ENCODE data around the gene RIN3.

Gene RIN3

GRCh38 chr14:92579244-92579936 lies 65.8 kb downstream of the RIN3 start:
- no peak for DNase-seq

- DNase-seq, result no peak
Measured at GRCh38 chr14:92581206-92581605, 67.6 kb downstream of the RIN3 start.

DNA sequence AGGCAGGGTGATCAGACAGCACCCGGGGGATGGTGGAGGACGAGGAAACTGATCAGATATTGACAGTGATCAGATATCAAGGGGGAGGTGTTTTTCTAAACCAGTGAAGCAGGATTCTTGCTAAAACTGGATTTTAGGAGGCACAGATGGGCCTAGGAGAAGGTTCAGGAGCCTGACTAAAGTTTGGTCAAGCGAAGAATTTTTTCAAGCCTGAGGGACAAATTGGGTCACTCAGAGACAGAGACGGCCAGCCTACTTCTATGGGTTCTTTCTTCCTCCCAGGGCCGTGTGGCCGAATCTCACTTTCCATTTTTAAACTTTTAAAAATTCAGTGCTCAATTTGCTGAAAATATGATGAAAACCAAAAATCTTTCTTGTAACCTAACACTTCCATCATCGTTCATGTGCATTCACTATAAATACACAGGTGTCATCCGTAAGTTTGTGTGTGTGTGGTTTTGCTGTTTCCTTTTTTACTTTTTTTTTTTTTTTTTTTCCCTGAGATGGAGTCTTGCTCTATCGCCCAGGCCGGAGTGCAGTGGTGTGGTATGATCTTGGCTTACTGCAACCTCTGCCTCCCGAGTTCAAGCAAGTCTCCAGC lies 68.5 kb downstream of the RIN3 start:
- no peak for DNase-seq

DNA sequence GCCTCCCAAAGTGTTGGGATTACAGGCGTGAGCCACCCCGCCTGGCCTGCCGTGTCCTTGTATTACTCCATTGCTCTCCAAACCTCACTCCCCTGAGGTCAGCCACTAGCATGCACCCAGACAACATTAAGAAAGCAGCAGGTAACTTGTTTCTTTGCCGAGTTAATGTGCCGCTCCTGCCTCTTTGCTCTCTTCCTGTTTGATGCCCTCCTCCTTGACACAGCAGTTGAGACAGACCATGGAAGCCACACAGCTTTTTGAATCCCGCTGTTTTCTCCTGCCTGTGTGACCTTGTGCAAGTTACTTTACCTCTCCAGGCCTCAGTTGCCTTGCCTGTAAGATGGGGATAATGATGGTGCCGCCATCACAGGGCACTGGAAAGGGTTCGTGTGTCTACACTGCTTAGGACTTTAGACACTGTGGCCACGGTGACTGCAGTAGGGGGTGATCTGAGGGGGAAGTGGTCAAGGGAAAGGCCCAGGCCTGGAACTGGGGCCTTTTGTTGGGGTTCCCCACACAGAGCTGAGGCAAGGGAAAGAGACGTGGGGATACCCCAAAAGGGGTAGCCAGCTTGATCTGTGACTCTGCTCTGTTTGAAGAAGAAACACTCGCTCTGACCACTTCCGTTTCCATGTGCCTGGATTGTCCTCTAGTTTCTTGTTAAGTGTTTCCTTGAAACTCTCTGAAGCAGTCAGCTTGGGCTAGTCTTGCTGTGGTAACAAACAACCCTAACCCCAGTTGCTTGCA lies 69.3 kb downstream of the RIN3 start:
- DNase-seq, result no peak

DNA sequence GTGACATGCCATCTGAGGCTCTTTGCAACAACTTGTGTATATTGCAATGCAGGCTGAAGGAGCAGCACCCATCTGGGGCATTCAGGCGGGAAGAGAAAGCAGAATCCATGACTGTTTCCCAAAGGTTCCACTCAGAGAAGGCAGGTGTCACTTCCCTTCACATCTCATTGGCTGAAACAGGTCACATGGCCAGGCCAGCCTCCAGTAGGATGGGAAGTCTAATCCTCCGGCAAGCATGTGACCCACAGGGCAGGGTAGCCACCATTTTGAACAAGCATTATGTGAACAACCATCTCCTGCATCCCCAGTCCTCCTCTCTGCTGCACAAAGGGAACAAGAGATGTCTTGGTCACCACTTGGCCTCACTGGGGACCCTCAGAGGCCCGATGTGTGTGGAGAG lies 70.6 kb downstream of the RIN3 start:
- DNase-seq, result no peak

- DNase-seq, result no peak
Measured at GRCh38 chr14:92584816-92585215, 71.2 kb downstream of the RIN3 start.

GRCh38 chr14:92585981-92586937 lies 72.7 kb downstream of the RIN3 start:
- no peak for DNase-seq

DNA sequence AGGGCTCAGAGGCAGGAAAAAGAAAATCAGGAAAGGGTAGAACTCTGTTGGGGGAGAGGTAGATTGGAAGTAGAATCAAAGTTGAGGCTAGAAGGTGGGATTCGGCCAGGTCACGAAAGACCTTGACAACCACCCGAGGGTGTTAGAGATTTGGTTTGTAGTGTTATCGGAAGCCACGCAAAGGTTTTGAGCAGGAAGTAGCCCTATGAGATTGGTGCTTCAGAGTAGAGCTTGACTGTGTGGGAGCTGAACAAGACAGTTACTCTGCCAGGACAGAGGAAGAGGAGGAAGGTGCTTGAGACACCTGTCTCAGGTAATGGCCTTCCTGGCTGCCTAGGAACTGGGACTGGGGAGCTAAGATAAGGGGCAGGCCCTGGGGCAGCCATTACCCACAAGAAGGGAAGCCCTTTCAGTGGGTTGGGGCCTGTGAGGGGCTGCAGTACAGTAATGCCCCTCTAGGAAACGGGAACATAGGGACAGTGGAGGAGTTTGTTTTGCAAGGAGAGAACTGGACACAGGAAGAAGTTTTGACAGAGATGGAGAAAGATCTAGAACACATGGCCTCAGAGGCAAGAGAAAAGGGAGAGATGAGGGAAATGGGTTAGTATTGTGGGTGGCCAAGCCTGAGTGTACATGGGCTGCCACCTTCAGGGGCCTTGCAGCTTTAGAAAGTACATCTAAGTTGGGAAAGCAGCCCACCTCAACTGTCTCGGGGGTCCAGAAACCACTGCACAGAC lies 73.5 kb downstream of the RIN3 start:
- no peak for DNase-seq

DNA sequence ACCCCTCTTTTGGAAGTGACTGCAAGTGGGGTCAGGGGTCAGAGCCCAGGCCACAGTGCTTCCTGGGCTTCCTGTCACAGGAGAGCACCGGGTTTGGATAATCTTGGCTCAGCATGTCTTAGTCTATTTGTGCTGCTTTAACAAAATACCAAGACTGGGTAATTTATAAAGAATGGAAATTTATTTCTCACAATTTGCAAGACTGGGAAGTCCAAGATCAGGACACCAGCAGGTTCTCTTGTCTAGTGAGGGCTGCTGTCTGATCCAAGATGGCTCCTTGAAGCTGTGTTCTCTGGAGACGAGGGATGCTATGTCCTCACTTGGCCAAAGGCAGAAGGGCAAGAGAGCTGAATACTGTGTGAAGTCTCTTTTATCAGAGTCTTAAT lies 74.1 kb downstream of the RIN3 start:
- DNase-seq, result no peak

DNA sequence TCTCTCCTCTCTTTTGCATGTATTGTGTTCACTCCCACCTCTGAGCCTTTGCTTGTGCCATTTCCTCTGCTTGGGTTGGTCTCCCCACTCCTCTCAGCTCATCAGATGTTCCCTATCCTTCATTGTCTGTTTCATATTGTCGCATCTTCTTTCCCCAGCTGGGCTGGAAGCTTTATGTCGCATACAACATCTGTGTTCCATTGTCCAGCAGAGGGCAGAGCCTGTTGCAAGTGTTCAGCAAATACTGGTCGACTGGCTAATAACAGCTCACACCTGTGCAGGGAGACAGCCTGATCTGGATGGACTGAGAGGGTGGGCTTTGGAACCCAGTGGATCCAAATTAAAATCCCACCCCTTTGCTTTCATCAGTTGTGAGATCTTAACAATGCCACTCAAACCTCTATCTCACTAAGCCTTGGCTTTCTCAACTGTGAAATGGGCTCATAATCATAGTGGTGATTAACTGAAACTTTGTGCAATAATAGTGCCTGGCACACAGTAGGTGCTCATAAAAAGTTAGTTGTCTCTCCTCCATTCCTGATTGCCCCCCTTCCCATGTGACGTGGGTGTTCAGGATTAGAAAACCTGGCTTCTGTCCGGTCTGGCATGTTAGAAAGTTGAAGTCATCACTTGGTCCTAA lies 75.8 kb downstream of the RIN3 start:
- no peak for DNase-seq

DNA sequence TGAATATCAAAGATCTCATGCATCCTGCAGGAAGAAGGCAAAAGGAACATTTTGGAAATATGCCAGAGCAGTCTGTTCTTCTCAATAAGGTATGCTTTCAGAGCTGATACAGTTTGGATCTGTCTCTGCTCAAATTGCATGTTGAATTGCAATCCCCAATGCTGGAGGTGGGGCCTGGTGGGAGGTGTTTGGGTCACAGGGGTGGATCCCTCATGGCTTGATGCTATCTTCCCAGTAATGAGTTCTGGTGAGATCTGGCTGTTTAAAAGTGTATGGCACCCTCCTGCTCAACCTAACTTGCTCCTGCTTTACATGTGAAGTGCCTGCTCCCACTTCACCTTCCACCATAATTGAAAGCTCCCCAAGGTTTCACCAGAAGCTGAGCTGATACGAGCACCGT lies 76.6 kb downstream of the RIN3 start:
- DNase-seq, result no peak

GRCh38 chr14:92590941-92591340 lies 77.4 kb downstream of the RIN3 start:
- DNase-seq, result no peak

DNA sequence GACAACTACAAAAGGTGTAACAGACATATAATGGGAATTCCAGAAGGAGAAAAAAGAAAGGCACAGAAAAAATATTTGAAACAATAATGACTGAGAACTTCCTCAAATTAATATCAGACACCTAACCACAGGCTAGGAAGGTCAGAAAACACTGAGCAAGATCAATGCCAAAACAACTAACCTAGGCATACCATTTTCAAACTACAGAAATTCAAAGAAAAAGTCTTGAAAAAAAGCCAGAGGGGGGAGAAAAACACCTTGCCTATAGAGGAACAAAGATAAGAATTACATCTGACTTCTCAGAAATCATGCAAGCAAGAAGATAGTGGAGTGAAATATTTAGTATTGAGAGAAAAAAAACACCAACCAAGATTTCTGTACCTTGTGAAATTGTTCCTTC lies 77.8 kb downstream of the RIN3 start:
- no peak for DNase-seq

DNA sequence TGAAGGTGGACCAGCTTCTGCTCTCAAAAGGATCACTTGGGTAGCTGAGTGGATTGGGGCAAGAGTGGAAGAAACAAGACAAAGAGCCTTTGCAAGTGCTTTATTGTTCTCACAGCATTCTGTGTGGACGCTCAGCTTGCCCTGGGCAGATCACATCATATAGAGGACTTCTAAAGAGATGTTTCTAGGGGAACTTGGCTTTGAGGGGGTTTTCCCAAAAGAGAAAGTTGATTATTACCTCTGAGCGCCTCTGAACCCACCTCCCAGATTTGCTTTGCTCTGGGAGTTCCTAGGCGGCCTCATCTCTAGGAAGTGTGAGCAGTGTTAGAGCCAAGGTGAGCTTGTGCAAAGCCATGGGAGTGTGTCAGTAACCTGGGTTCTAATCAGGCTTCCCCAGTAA lies 81.7 kb downstream of the RIN3 start:
- no peak for DNase-seq

DNA sequence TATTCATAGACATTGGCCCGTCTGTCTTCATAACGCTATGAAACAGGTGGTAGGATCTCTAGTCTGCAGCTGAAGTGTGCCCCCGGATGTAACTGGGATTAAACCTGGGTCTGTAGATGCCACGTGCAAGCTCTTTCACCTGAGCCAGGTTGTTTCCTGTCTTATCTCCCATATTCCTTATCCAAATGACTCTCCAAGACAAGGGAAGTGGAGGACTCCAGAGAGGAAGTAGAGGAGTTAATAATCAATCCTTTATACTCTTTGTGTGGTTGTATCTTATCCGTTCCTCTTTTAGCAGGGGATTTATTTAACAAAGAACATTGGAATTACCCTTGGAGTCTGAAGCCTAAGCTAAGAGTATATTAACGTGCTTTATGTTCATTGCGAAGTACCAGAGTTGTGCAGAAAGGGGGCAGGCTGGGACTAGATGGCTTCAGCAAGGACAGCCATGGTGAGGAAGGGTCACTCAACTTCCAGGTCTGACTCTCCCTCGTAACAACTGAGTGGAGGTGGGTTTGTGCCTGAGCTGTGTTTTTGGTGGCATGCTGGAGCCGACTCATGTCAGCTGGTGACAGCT lies 82.8 kb downstream of the RIN3 start:
- DNase-seq, result no peak

DNA sequence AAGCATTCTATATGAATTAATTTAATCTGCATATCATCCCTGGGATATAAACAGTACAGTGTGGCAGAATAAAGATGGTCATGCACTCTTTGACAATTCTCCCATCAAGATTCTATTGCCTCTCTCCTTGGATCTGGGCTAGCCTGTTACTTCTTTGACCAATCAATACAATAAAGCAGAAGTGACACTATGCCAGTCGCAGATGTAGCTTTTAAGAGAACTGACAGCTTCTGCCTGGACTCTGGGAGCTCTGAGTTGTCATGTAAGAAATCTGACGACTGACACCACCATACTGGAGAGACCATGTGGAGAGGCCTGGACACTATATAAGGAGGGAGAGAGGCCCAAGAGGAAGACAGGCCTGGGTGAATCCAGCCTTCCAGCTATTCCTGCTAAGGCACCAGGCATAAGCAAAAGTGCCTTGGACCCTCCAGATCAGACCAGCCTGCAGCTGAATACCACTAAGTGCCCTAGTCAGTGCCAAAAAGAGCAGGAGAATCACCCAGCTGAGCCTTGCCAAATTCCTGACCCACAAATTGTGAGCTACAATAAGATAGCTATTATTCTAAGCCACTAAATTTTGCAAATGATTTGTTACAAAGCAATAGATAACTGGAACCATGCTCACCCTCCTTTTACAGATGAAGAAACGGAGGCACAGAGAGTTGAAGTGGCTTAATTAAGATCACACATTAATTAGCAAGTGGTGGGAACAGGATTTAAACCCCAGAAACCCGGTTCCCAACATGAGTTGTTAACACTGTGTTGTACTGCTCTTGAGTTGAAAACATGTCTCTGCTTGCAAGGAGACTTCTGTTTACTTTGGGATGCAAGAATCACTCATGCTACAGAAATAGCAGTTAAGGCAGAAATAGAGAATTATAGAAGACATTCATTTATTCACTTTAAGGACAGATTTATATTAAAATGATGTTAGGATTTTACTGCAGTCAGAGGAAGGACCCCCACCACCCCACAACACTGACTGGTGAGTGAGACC lies 84.6 kb downstream of the RIN3 start:
- no peak for DNase-seq

- no peak for DNase-seq
Measured at GRCh38 chr14:92599811-92600210, 86.2 kb downstream of the RIN3 start.

DNA sequence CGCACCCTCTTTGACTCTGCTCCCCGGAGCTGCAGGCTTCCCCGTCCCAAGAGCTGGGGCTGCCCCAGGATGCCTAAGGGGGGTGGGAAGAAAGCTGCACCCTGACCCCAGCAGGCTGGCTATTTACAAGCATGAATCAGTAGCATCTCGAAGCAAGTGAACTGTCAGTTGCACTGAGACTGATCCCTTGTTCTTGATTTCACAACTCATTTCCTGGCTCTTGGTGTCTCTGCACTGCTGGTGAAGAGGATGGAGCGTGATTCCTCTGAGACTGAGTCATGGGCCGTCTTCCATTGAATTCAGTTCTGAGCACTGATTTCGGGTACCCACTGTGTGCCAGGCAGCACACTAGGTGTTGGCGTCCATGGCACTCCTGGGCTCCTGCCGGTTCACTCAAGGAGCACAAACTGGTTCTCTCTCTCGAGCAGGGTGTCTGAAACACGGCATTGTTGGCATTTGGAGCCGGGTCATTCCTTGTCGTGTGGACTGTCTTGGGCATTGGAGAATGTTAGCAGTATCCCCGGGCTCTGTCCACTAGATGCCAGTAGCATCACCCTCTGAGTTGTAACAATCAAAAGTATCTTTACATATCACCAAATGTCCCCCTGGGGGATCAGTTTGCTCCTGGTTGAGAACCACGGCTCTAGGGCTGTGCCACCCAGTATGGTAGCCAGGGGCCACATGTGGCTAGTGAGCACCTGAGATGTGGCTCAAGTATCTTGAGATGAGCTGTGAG lies 86.9 kb downstream of the RIN3 start:
- no peak for DNase-seq

DNA sequence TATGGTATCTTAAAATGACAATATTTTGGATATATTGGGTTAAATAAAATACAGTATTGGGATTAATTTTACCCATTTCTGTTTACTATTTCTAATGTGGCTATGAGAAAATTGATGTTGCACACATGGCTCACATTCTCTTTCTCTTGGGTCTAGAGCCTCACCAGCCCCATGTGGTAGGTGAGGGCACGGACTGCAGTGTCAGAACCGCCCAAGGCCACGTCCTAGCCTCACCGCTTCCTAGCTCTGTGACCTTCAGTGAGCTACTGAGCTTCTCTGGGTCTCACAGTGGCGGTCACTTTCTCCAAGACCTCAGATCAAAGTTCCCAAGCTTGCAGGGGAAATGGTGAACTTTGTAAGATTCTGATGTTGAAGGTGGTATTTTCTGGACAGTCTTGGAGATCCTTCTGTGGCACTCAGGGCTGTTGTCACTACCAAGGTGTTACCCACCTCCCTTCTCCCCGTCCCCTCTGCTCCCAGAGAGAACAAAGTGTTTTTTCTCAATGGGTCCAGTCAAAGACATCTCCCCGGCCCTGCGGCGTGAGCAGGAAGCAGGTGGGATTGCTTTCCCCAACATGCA lies 87.6 kb downstream of the RIN3 start:
- no peak for DNase-seq

Measured in NCI-H187 (cell line).